Prostate gland (tissue), 1 donor: ENCODE data around the gene PXDC1.

ENCODE experiments used
- POLR2A ChIP-seq: fragments of 450-650 bp; IDR thresholded peaks from one replicate; pipeline ENCODE4 v1.6.1; 2016; ENCODE audit warnings: antibody characterized with exemption, mild to moderate bottlenecking
- POLR2AphosphoS5 ChIP-seq: sonication (generic); formaldehyde crosslinking; IDR thresholded peaks from one replicate; pipeline ENCODE4 v1.6.1; 2017; ENCODE audit warnings: antibody characterized with exemption

- TF ChIP-seq POLR2AphosphoS5, result no peak
- no peak for TF ChIP-seq POLR2A
Measured at GRCh38 chr6:3707024-3707423, 44.5 kb downstream of the PXDC1 start.
